Measurements from ENCODE around the gene ANKRA2. TPM values are rescaled to one million over a fixed set of nuclear protein-coding genes. Genes with fewer than 3 reads are reported as not detected.

Gene ANKRA2
- total and polyA plus RNA-seq, 9 of the 15 experiments (the other 6 are each of a cell fraction or from before 2014, with no cell fraction given) = 7.9 to 28.7 (median 12.8) TPM

DNA sequence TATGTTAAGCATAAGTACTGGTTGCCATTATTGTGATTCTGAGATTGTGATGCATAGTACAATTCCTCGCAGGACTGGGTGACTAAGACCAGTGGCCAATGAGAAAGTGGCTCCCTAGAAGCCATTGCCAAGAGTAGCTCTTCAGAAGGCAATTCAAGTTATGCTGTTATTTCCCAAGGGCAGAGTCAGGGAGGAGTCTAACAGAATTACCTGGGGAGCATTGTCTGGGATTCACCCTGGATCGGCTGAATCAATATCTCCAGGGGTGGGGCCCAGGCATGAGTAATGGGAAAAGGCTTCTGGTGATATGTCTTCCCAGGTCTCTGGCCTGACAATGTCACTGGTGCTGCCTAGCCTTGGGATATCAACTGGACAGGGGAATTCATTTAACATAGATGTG, 49.6 kb upstream of the ANKRA2 start:
- no TSS peak for BruUV-seq (replicated peaks)
- Histone ChIP-seq H3K4me3 (no peak overlapping the region), H3K9ac (ENCODE audit: insufficient read depth in 1 of 2, low read depth in 2 of 2, low read length in 2 of 2) (no peak overlapping the region), H3K4me1 (replicated peaks in 1 of 2; ENCODE audit: control insufficient read depth in 2 of 2, insufficient read depth in 2 of 2, low read length in 2 of 2) (no peaks in the 10 kb centered on the region), H4K20me1 (replicated peaks; ENCODE audit: control insufficient read depth, insufficient read depth, low read length) (no peaks in the 10 kb centered on the region), H3K79me2 (ENCODE audit: control insufficient read depth, insufficient read depth, low read length) (no peaks in the 10 kb centered on the region), H3K27ac (ENCODE audit: extremely low read depth, low read depth, low read length) (no peak overlapping the region), H2AFZ (ENCODE audit: low read depth, low read length) (no peak overlapping the region), H3K27me3 (ENCODE audit: control insufficient read depth in 2 of 2, insufficient read depth in 2 of 2, low read length in 2 of 2) (peaks cover 7 to 8% of the 10 kb centered on the region in 2 experiments; a peak in 2 of 5 replicates), H3K4me2 (ENCODE audit: insufficient read depth, low read length) (no peak overlapping the region), H3K9me1 (ENCODE audit: control insufficient read depth, insufficient read depth, low read length) (no peaks in the 10 kb centered on the region), H3K9me3 (replicated peaks; ENCODE audit: control insufficient read depth, insufficient read depth, low read depth, low read length) (no peaks in the 10 kb centered on the region), H3K36me3 (ENCODE audit: control insufficient read depth, insufficient read depth, low read length) (no peaks in the 10 kb centered on the region)
- ChIA-PET CTCF (ENCODE audit: low intra/inter-chr PET ratio) (no interaction called here), POLR2A (no interaction called here)
- intact Hi-C loops (cut with micrococcal nuclease) (no loop called here), in situ Hi-C loops (cut with MboI) (no loop called here)
- WGBS (ENCODE audit: insufficient coverage, low coverage, missing lambda C conversion rate) = 3% methylated on average over 2 of the region's 2 CpGs
- FAIRE-seq (no peak), ATAC-seq (no peak), DNase-seq (ENCODE audit: extremely low read depth in 1 of 4, low spot score in 3 of 4) (no peak)
- TF ChIP-seq, protein P1, sequence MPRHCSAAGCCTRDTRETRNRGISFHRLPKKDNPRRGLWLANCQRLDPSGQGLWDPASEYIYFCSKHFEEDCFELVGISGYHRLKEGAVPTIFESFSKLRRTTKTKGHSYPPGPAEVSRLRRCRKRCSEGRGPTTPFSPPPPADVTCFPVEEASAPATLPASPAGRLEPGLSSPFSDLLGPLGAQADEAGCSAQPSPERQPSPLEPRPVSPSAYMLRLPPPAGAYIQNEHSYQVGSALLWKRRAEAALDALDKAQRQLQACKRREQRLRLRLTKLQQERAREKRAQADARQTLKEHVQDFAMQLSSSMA (CRISPR knock-in tag; IDR thresholded peaks at IDR 0.05) = no peak
- TF ChIP-seq RHOXF2B (CRISPR knock-in tag; conservative IDR thresholded peaks at IDR 0.05) = no peak
- TF ChIP-seq PCBP1 (IDR thresholded peaks at IDR 0.05; ENCODE audit: low read depth, low read length, poor library complexity, severe bottlenecking) = no peak
- TF ChIP-seq EZH2 (IDR thresholded peaks at IDR 0.05; ENCODE audit: borderline replicate concordance, low read depth, low read length) = no peak
- TF ChIP-seq JUNB (CRISPR knock-in tag; conservative IDR thresholded peaks at IDR 0.05) = no peak
- TF ChIP-seq CBFB (CRISPR knock-in tag; IDR thresholded peaks at IDR 0.05) = no peak
- no peak for TF ChIP-seq TAF1 (IDR thresholded peaks at IDR 0.05; ENCODE audit: control insufficient read depth, extremely low read depth, insufficient read depth, low read length, severe bottlenecking)
- no peak for TF ChIP-seq GABPA (tag; conservative IDR thresholded peaks at IDR 0.05; ENCODE audit: low read depth)
- TF ChIP-seq FOXK2 (conservative IDR thresholded peaks at IDR 0.05 in 1 of 2, IDR thresholded peaks at IDR 0.05 in 1 of 2; ENCODE audit: low read depth in 2 of 2) = no peak
- TF ChIP-seq, protein P2, sequence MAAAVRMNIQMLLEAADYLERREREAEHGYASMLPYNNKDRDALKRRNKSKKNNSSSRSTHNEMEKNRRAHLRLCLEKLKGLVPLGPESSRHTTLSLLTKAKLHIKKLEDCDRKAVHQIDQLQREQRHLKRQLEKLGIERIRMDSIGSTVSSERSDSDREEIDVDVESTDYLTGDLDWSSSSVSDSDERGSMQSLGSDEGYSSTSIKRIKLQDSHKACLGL (CRISPR knock-in tag; IDR thresholded peaks at IDR 0.05; ENCODE audit: borderline replicate concordance, poor library complexity, severe bottlenecking) = no peak
- TF ChIP-seq SETDB1 (IDR thresholded peaks at IDR 0.05; ENCODE audit: low read length) = no peak
- no peak for TF ChIP-seq ZNF436 (CRISPR knock-in tag; IDR thresholded peaks at IDR 0.05)
- TF ChIP-seq DDX20 (tag; IDR thresholded peaks at IDR 0.05; ENCODE audit: low read depth) = no peak
- no peak for TF ChIP-seq ZBTB7A (IDR thresholded peaks at IDR 0.05; ENCODE audit: borderline replicate concordance, control insufficient read depth, low read depth, low read length)
- TF ChIP-seq, protein P3, sequence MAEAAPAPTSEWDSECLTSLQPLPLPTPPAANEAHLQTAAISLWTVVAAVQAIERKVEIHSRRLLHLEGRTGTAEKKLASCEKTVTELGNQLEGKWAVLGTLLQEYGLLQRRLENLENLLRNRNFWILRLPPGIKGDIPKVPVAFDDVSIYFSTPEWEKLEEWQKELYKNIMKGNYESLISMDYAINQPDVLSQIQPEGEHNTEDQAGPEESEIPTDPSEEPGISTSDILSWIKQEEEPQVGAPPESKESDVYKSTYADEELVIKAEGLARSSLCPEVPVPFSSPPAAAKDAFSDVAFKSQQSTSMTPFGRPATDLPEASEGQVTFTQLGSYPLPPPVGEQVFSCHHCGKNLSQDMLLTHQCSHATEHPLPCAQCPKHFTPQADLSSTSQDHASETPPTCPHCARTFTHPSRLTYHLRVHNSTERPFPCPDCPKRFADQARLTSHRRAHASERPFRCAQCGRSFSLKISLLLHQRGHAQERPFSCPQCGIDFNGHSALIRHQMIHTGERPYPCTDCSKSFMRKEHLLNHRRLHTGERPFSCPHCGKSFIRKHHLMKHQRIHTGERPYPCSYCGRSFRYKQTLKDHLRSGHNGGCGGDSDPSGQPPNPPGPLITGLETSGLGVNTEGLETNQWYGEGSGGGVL (CRISPR knock-in tag; IDR thresholded peaks at IDR 0.05) = no peak
- no peak for TF ChIP-seq FOXJ2 (tag; IDR thresholded peaks at IDR 0.05)
- no peak for TF ChIP-seq HNRNPUL1 (IDR thresholded peaks at IDR 0.05; ENCODE audit: low read length)
- TF ChIP-seq, protein P4, sequence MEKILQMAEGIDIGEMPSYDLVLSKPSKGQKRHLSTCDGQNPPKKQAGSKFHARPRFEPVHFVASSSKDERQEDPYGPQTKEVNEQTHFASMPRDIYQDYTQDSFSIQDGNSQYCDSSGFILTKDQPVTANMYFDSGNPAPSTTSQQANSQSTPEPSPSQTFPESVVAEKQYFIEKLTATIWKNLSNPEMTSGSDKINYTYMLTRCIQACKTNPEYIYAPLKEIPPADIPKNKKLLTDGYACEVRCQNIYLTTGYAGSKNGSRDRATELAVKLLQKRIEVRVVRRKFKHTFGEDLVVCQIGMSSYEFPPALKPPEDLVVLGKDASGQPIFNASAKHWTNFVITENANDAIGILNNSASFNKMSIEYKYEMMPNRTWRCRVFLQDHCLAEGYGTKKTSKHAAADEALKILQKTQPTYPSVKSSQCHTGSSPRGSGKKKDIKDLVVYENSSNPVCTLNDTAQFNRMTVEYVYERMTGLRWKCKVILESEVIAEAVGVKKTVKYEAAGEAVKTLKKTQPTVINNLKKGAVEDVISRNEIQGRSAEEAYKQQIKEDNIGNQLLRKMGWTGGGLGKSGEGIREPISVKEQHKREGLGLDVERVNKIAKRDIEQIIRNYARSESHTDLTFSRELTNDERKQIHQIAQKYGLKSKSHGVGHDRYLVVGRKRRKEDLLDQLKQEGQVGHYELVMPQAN (IDR thresholded peaks at IDR 0.05; ENCODE audit: borderline replicate concordance) = no peak
- no peak for TF ChIP-seq ZNF778 (CRISPR knock-in tag; IDR thresholded peaks at IDR 0.05)
